ENCODE results near the gene PUM2. TPM values are rescaled to one million over a fixed set of nuclear protein-coding genes. Genes with fewer than 3 reads are reported as not detected.

The PUM2 gene
- polyA plus RNA-seq, 1 donor (not counting 4 experiments of a cell fraction or from before 2014, with no cell fraction given), result 47.5 TPM

- TF ChIP-seq CTCF (optimal IDR thresholded peaks at IDR 0.05 in 1 of 3, IDR thresholded peaks at IDR 0.05 in 1 of 3, conservative IDR thresholded peaks at IDR 0.05 in 1 of 3; ENCODE audit: extremely low read depth in 1 of 3, insufficient read depth in 2 of 3, low read length in 3 of 3) (peak; percentile 76 to 88 (median 82)), EZH2 (IDR thresholded peaks at IDR 0.05; ENCODE audit: low read length) (no peak)
- Histone ChIP-seq H3K9ac (ENCODE audit: control insufficient read depth, extremely low read depth, insufficient read depth, low read length) (no peak overlapping the region), H3K27me3 (ENCODE audit: control insufficient read depth, extremely low read depth, insufficient read depth, low read length) (no peaks in the 10 kb centered on the region), H3K4me3 (ENCODE audit: control insufficient read depth in 2 of 3, extremely low read depth in 1 of 3, insufficient read depth in 2 of 3, low read depth in 1 of 3, low read length in 3 of 3) (no peak overlapping the region), H3K27ac (ENCODE audit: control insufficient read depth, insufficient read depth, low read length) (peak overlapping the region; percentile 61), H2AFZ (ENCODE audit: control insufficient read depth, low read length) (no peak overlapping the region), H3K36me3 (ENCODE audit: control insufficient read depth in 2 of 2, extremely low read depth in 1 of 2, insufficient read depth in 2 of 2, low read length in 2 of 2) (peaks cover 4 to 10% of the 10 kb centered on the region in 2 experiments), H4K20me1 (ENCODE audit: control insufficient read depth, extremely low read depth, insufficient read depth, low read length) (peaks cover 13% of the 10 kb centered on the region), H3K4me2 (ENCODE audit: control insufficient read depth, extremely low read depth, insufficient read depth, low read depth, low read length) (no peak overlapping the region), H3K9me3 (ENCODE audit: control insufficient read depth, low read depth, low read length) (no peaks in the 10 kb centered on the region), H3K79me2 (ENCODE audit: control insufficient read depth, insufficient read depth, low read length) (peaks cover 86% of the 10 kb centered on the region), H3K9me1 (ENCODE audit: control insufficient read depth, extremely low read depth, insufficient read depth, low read length) (peaks cover 6% of the 10 kb centered on the region), H3K4me1 (ENCODE audit: control insufficient read depth, extremely low read depth, insufficient read depth, low read length) (peaks cover 8% of the 10 kb centered on the region)
- no peak for DNase-seq (ENCODE audit: low read depth, low spot score)
- dilution Hi-C loops (cut with MboI; ENCODE audit: extremely low pct_ligation_motif_present, low sequenced_read_pairs), result no loop called here
- peak; percentile 46 for FAIRE-seq
These were observed 24.4 kb downstream of the PUM2 start for GRCh38 chr2:20326163-20326780.

DNA sequence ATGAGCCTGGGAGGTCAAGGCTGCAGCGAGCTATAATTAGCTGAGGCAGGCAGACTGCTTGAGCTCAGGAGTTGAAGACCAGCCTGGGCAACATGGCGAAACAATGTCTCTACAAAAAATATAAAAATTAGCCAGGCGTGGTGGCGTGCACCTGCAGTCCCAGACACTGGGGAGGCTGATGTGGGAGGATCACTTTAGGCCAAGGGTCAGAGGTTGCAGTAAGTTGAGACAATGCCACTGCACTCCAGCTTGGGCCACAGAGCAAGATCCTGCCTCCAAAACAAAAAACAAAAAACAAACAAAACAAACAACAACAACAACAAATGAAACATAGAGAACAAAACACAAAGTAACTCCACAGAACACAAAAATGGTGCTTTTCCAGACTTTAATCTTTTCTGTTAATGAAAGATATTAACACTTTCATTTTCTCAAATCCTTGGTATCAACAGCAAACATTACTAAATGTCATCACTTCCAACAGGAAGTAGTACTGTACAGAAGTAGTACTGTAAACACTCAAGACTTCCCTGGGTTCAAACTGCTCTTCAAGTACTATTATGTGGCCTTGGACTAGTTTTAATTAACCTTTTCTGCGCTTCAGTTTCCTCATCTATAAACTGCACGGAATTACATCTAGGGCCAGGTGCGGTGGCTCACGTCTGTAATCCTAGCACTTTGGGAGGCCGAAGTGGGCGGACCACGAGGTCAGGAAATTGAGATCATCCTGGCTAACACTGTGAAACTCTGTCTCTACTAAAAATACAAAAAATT lies 27.9 kb downstream of the PUM2 start:
- H3K79me2 ChIP-seq (ENCODE audit: control insufficient read depth, insufficient read depth, low read length), result peaks cover 74% of the 10 kb centered on the region
- dilution Hi-C loops (cut with MboI; ENCODE audit: extremely low pct_ligation_motif_present, low sequenced_read_pairs), result no loop called here
- no peaks in the 10 kb centered on the region for H3K27me3 ChIP-seq (ENCODE audit: control insufficient read depth, extremely low read depth, insufficient read depth, low read length)
- FAIRE-seq (no peak), DNase-seq (ENCODE audit: low read depth, low spot score) (no peak)
- peaks cover 4% of the 10 kb centered on the region for H3K4me1 ChIP-seq (ENCODE audit: control insufficient read depth, extremely low read depth, insufficient read depth, low read length)
- H2AFZ ChIP-seq (ENCODE audit: control insufficient read depth, low read length), result no peak overlapping the region
- no peak overlapping the region for H3K4me3 ChIP-seq (ENCODE audit: control insufficient read depth in 2 of 3, extremely low read depth in 1 of 3, insufficient read depth in 2 of 3, low read depth in 1 of 3, low read length in 3 of 3)
- no peaks in the 10 kb centered on the region for H3K9me3 ChIP-seq (ENCODE audit: control insufficient read depth, low read depth, low read length)
- no peaks in the 10 kb centered on the region for H3K9me1 ChIP-seq (ENCODE audit: control insufficient read depth, extremely low read depth, insufficient read depth, low read length)
- no peak for TF ChIP-seq CTCF (optimal IDR thresholded peaks at IDR 0.05 in 1 of 3, IDR thresholded peaks at IDR 0.05 in 1 of 3, conservative IDR thresholded peaks at IDR 0.05 in 1 of 3; ENCODE audit: extremely low read depth in 1 of 3, insufficient read depth in 2 of 3, low read length in 3 of 3)
- TF ChIP-seq EZH2 (IDR thresholded peaks at IDR 0.05; ENCODE audit: low read length), result no peak
- H3K9ac ChIP-seq (ENCODE audit: control insufficient read depth, extremely low read depth, insufficient read depth, low read length), result no peak overlapping the region
- peaks cover 5 to 16% of the 10 kb centered on the region in 2 experiments for H3K36me3 ChIP-seq (ENCODE audit: control insufficient read depth in 2 of 2, extremely low read depth in 1 of 2, insufficient read depth in 2 of 2, low read length in 2 of 2)
- no peaks in the 10 kb centered on the region for H4K20me1 ChIP-seq (ENCODE audit: control insufficient read depth, extremely low read depth, insufficient read depth, low read length)
- H3K27ac ChIP-seq (ENCODE audit: control insufficient read depth, insufficient read depth, low read length), result no peak overlapping the region
- no peak overlapping the region for H3K4me2 ChIP-seq (ENCODE audit: control insufficient read depth, extremely low read depth, insufficient read depth, low read depth, low read length)
